Epithelial cell of proximal tubule (primary cell): Measurements from ENCODE around the gene FAXC. TPM values are rescaled to one million over a fixed set of nuclear protein-coding genes. Genes with fewer than 3 reads are reported as not detected.

Source experiments
- DNase-seq: peaks from one replicate; pipeline ENCODE4 v3.0.0-alpha.2; 2011; ENCODE audit warnings: low read depth
- H3K4me3 ChIP-seq: 2 replicates; pipeline ENCODE4 v1.5.1; 2011; ENCODE audit warnings: low read depth, mild to moderate bottlenecking, low read length
- CTCF ChIP-seq: conservative IDR thresholded peaks from 2 replicates; pipeline ENCODE4 v1.5.1; 2012; ENCODE audit warnings: low read depth, mild to moderate bottlenecking, low read length
- total RNA-seq: library from RNA; depleted of rRNA; stranded (reverse); fragments of >200 nt; gene quantifications from 2 replicates; pipeline ENCODE4 v1.2.3, GENCODE V29; 2015

FAXC gene
- total RNA-seq, 1 donor from 2014 or later, result 7.2 TPM

- DNase-seq, result no peak
- no peak for TF ChIP-seq CTCF
- no peak overlapping the region for H3K4me3 ChIP-seq
These were observed 42.1 kb downstream of the FAXC start for GRCh38 chr6:99307295-99307907.

DNA sequence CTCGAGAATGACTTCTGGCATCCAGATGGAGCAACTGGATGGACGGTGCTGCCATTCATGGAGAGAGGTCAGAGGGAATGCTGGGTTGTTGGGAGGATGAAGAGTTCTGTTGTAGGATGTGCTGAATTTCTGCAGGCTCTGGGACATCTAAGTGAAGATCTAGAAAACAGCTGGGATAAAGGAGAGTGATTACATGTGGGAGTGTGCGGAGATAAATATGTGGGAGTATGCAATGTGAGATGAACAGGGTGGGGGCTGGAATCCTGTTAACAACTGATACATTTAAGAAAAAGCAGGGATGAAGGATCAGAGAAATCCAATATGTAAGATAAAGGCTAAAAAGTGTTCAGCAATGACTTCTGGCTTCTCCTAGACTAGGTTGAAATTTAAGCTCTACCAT is 43.1 kb downstream of the FAXC start:
- no peak for DNase-seq
- H3K4me3 ChIP-seq, result no peak overlapping the region
- TF ChIP-seq CTCF, result no peak

GRCh38 chr6:99305021-99305554 is 44.4 kb downstream of the FAXC start:
- TF ChIP-seq CTCF, result no peak
- no peak for DNase-seq
- no peak overlapping the region for H3K4me3 ChIP-seq

- H3K4me3 ChIP-seq, result no peak overlapping the region
- no peak for DNase-seq
- no peak for TF ChIP-seq CTCF
These were observed 52.1 kb downstream of the FAXC start for GRCh38 chr6:99297415-99297814.

DNA sequence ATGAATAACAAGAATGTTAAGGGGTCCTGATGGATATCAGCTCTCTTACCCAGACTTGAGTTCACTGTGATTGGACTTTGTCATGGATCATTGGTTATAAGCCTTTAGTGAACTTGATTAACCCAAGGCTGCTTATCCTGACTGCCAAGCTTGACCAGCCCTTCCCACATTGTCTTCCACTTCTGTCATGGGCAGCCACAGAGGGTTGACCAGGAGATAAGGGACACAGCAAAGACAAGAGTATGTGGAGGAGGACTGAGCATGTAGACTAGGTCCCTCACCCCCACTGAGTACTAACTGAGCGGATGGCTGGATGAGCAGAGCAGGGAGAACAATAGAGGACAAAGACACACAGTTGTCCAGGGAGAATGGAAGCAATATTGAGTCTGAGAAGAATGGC is 52.5 kb downstream of the FAXC start:
- H3K4me3 ChIP-seq, result no peak overlapping the region
- no peak for DNase-seq
- TF ChIP-seq CTCF, result no peak

DNA sequence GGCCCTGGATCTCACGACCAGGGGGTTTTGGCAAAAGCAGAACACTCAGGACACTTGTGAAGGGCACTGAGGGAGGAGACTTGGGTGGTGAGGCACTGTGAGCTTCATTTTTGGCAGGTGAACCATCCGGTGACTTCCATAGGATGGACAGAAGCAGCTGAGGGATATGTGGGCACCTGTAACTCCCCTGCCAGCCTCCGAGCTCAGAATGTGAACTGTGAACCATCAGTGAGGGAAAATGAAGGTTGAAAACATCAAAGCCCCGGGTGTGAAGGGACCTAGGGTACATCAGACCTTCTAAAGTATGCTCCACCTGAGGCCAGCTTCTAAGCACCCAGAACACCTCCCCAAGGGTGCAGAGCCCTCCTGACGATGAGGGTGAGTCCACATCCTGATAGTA is 53.2 kb downstream of the FAXC start:
- DNase-seq, result no peak
- TF ChIP-seq CTCF, result no peak
- no peak overlapping the region for H3K4me3 ChIP-seq

GRCh38 chr6:99295276-99295675 is 54.2 kb downstream of the FAXC start:
- H3K4me3 ChIP-seq, result no peak overlapping the region
- no peak for DNase-seq
- TF ChIP-seq CTCF, result no peak
